GM12892 (cell line): ENCODE data around the gene KLHL2.
"Not testable (repeated sequence)": the region's sequence is repeated elsewhere in the genome, so short reads cannot be mapped to it uniquely, and the experiment has no call there.

Experiments used
- POLR2A ChIP-seq: IDR thresholded peaks from 2 replicates; pipeline ENCODE4 v1.6.1; 2011; ENCODE audit warnings: low read depth, low read length, control low read depth
- POLR2AphosphoS5 ChIP-seq: IDR thresholded peaks from 2 replicates; pipeline ENCODE4 v1.6.1; 2011; ENCODE audit warnings: low read depth, low read length, control low read depth
- TAF1 ChIP-seq: IDR thresholded peaks from 2 replicates; pipeline ENCODE4 v1.6.1; 2011; ENCODE audit warnings: low read depth, mild to moderate bottlenecking, control low read depth, low read length, borderline replicate concordance

DNA sequence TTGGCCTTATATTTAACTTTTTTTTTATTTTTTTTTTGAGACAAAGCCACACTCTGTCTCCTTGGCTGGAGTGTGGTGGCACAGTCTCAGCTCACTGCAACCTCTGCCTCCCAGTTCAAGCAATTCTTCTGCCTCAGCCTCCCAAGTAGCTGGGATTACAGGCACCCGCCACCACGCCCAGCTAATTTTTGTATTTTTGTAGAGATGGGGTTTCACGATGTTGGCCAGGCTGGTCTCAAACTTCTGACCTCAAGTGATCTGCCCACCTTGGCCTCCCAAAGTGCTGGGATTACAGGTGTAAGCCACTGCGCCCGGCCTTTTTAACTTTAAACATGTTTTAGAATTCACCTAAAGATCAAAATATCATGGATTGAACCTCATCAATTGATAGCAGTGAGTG, 135.0 kb downstream of the KLHL2 start:
- not testable (repeated sequence) for TF ChIP-seq POLR2AphosphoS5, POLR2A, TAF1
